Lung (tissue), 12 donors: ENCODE measurements around the gene FRMD4A. TPM values are rescaled to one million over a fixed set of nuclear protein-coding genes. Genes with fewer than 3 reads are reported as not detected.
A peak's percentile ranks its signal among the peaks of the same experiment; 100 is the strongest.

ENCODE experiments used
- ATAC-seq: fragments of 200-7000 bp; cut with Tn5 transposase; one replicate; pipeline ENCODE4 v1.9.1; 2020; ENCODE audit warnings: moderate number of reproducible peaks; ENCODE audit not compliant: insufficient read depth, low FRiP score
- DNase-seq, 3 donors: peaks; one replicate each; pipeline ENCODE4 v3.0.0-alpha.2; 2013 to 2017
- H3K27ac ChIP-seq, 2 donors: one replicate each; pipeline ENCODE4 v1.5.1; 2013; ENCODE audit warnings: mild to moderate bottlenecking in 2 of 2, moderate library complexity in 2 of 2, control low read depth in 1 of 2, inconsistent platforms in 1 of 2, low read depth in 1 of 2, low read length in 1 of 2
- H3K27me3 ChIP-seq, 3 donors: one replicate each; pipeline ENCODE4 v1.5.1; 2013; ENCODE audit warnings: low read length in 2 of 3; ENCODE audit not compliant: control insufficient read depth in 3 of 3, insufficient read depth in 3 of 3
- H3K36me3 ChIP-seq, 4 donors: one replicate each; pipeline ENCODE4 v1.5.1; 2013; ENCODE audit warnings: low read length in 4 of 4, mild to moderate bottlenecking in 1 of 4, moderate library complexity in 1 of 4; ENCODE audit not compliant: control insufficient read depth in 4 of 4, insufficient read depth in 4 of 4
- H3K4me1 ChIP-seq, 5 donors: one replicate each; pipeline ENCODE4 v1.5.1; 2013; ENCODE audit warnings: low read length in 5 of 5, mild to moderate bottlenecking in 2 of 5, moderate library complexity in 1 of 5; ENCODE audit not compliant: control insufficient read depth in 5 of 5, insufficient read depth in 5 of 5
- H3K4me3 ChIP-seq: one replicate; pipeline ENCODE4 v1.5.1; 2013; ENCODE audit warnings: mild to moderate bottlenecking, control low read depth, moderate library complexity
- H3K9ac ChIP-seq, 2 donors: one replicate each; pipeline ENCODE4 v1.5.1; 2013; ENCODE audit warnings: low read length in 2 of 2, control low read depth in 1 of 2; ENCODE audit not compliant: insufficient read depth in 1 of 2
- H3K9me3 ChIP-seq, 4 donors: one replicate each; pipeline ENCODE4 v1.5.1; 2013; ENCODE audit warnings: low read length in 3 of 4, mild to moderate bottlenecking in 1 of 4, moderate library complexity in 1 of 4; ENCODE audit not compliant: control insufficient read depth in 4 of 4, insufficient read depth in 3 of 4
- CTCF ChIP-seq: IDR thresholded peaks from 2 replicates; pipeline ENCODE4 v1.5.1; 2012; ENCODE audit warnings: mild to moderate bottlenecking; ENCODE audit errors: control extremely low read depth, extremely low read depth
- WGBS, 2 donors: extraction: QIAGEN DNeasy Blood & Tissue Kit; methylation state at CpG; one replicate each; pipeline ENCODE4 v1.1.7; 2013; 5-methylcytosine and 5-hydroxymethylcytosine counted together
- polyA plus RNA-seq, 2 donors: library from polyadenylated mRNA; stranded (reverse); fragments of 200-250 nt; gene quantifications; one replicate each; pipeline ENCODE4 v1.2.1, GENCODE V29; 2013
- total RNA-seq, 2 donors: library from RNA; depleted of rRNA in 1 of 2; stranded (reverse); fragments of >200 nt in 1 of 2; gene quantifications; one replicate each; pipeline ENCODE4 v1.2.1, GENCODE V29; 2014 to 2021
- donor health status: control.
- donor health status: control.
- donor health status: Bipolar disorder and iron deficiency.
- donor health status: healthy.
- donor health status: DM: yes; HTN: yes; CAD: no.

Gene FRMD4A
- total and polyA plus RNA-seq, 4 donors: 12.0 to 64.5 (median 29.3) TPM

- 68 to 70% methylated on average over 5 of the region's 5 CpGs for WGBS, 2 donors
- TF ChIP-seq CTCF: no peak
- Histone ChIP-seq H3K36me3 (no peaks in the 10 kb centered on the region), H3K4me3 (no peak overlapping the region), H3K27me3 (no peaks in the 10 kb centered on the region), H3K27ac (peak overlapping the region; percentile 12 to 26), H3K9me3 (no peaks in the 10 kb centered on the region), H3K4me1 (peaks cover 0 to 58% (median 18%) of the 10 kb centered on the region in 5 donors), H3K9ac (peak overlapping the region in 1 of 2 donors; percentile 46)
- ATAC-seq (no peak), DNase-seq (no peak)
Observed at GRCh38 chr10:13991353-13991752, 339.4 kb downstream of the FRMD4A start.

GRCh38 chr10:13990946-13991345 is 339.8 kb downstream of the FRMD4A start:
- H3K9ac ChIP-seq: peak overlapping the region in 1 of 2 donors; percentile 46
- no peaks in the 10 kb centered on the region for H3K9me3 ChIP-seq
- H3K4me1 ChIP-seq: peaks cover 0 to 58% (median 18%) of the 10 kb centered on the region in 5 donors
- peak overlapping the region; percentile 26 to 76 for H3K27ac ChIP-seq
- WGBS, 2 donors: 49 to 71% methylated on average over 7 of the region's 7 CpGs
- no peak for ATAC-seq
- no peak overlapping the region for H3K4me3 ChIP-seq
- no peak for TF ChIP-seq CTCF
- no peaks in the 10 kb centered on the region for H3K36me3 ChIP-seq
- DNase-seq: peak; percentile 75 to 92 (median 88)
- no peaks in the 10 kb centered on the region for H3K27me3 ChIP-seq

GRCh38 chr10:13990392-13990805 is 340.3 kb downstream of the FRMD4A start:
- DNase-seq: peak; percentile 47 to 84 (median 72)
- Histone ChIP-seq H3K4me1 (peaks cover 0 to 58% (median 18%) of the 10 kb centered on the region in 5 donors), H3K4me3 (no peak overlapping the region), H3K27me3 (no peaks in the 10 kb centered on the region), H3K36me3 (no peaks in the 10 kb centered on the region), H3K27ac (peak overlapping the region; percentile 43 to 76), H3K9ac (peak overlapping the region in 1 of 2 donors; percentile 8), H3K9me3 (no peaks in the 10 kb centered on the region)
- no peak for TF ChIP-seq CTCF
- no peak for ATAC-seq
- 46 to 66% methylated on average over 12 of the region's 12 CpGs for WGBS, 2 donors

GRCh38 chr10:13989616-13990015 is 341.1 kb downstream of the FRMD4A start:
- H3K36me3 ChIP-seq: no peaks in the 10 kb centered on the region
- H3K4me3 ChIP-seq: no peak overlapping the region
- H3K27me3 ChIP-seq: no peaks in the 10 kb centered on the region
- H3K27ac ChIP-seq: peak overlapping the region; percentile 43 to 76
- WGBS, 2 donors: 98 to 99% methylated on average over 2 of the region's 2 CpGs
- no peaks in the 10 kb centered on the region for H3K9me3 ChIP-seq
- DNase-seq: no peak
- peaks cover 0 to 58% (median 18%) of the 10 kb centered on the region in 5 donors for H3K4me1 ChIP-seq
- no peak for TF ChIP-seq CTCF
- no peak overlapping the region for H3K9ac ChIP-seq
- ATAC-seq: no peak
